GM19397 (cell line): ENCODE measurements around the gene SPRYD3.
"Not testable (repeated sequence)": the region's sequence is repeated elsewhere in the genome, so short reads cannot be mapped to it uniquely, and the experiment has no call there.

Source experiments
- ATAC-seq: cut with Tn5 transposase; IDR thresholded peaks from one replicate; pipeline ENCODE4 v1.9.1; 2021; ENCODE audit warnings: mild to moderate bottlenecking, moderate library complexity; ENCODE audit not compliant: unreplicated experiment

The SPRYD3 gene

DNA sequence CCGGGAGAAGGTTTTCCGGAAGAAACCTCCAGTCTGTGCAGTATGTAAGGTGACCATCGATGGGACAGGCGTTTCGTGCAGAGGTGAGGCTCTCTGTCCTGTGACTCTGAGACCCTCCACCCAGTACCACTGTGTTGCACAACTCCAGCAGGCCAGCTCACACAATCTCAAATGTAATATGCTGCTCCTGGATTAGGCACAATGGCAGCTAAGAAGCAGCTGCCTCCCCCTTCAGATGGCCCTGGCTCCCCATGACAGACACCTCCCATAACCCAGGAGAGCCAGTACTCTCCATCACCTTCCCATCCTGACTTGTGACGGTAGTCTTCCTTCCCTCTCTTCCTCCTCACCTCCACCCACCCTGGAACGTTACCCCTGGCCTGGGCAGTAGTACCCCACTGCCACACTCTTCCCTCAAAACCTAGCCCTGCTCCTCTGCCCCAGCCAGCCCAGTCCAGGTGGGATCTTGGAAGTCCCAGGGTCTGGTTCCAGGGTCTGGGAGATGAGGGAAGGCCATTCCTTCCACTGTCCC is 27.2 kb downstream of the SPRYD3 start:
- ATAC-seq, result no peak

DNA sequence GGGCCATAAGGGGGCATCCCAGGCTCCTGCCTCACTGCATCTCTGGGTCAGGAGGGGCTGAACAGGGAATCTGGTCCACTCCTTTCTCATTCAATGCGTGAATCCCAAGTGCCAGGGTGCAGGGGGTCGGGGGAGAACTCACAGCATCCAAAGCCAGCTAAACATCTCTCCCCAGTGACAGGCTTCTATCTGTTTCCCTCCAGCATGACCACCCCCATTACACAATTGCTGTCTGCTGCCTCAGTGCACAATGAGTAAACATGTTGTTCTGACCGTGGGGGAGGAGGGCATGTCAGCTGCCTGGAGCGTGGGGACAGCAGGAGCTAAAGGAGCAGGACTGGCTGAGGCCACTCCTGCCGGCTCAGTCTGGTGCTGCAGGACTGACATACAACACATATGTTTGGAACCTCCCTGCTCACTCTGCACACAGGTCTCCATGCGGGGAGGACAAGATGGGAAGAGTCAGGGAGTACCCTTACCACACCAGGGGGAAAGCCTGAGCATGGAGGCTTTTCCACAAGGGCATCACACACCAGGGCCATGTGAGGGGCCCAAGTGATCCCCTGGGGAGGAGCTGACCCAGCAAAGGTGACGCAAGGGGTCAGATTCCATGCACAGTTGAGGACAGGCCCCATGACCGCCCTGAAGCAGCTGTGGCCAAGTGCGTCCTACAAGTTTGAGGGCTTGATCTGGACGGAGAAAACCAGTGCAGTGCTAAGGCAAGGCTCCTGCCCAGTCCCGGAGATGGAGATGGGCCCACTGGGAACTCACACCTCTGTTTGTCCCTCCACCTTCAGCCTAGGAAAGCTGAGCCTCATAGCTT is 27.9 kb downstream of the SPRYD3 start:
- ATAC-seq, result no peak

DNA sequence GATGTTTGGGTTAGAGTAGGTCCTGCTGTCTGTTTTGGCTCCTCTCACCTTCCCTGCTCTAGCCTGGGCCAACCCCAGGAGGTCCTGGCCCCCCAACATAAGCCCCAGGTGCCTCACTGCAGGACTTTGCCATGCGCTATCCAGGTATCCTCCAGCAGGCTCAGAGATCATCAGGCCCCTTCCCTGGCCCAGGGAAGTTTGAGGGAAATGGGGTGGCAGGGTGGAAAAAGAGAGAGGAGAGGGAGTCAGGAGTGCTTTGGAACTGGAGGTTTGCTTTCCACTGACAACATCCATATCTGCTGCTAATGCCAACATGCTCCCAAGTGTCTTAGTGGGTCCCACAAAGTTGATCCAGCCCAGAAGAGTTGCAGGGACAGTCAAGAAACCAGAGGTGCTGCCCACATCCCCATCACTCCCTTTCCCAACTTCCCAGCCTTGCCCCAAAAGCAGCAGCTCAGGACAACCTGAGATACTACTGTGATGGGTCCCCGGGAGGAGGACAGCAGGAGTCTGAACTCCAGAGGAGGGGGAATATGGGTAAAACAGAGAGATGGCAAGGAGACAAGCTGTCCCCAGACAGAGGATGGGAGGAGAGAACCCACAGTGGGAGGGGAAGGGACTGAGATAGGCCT is 28.6 kb downstream of the SPRYD3 start:
- no peak for ATAC-seq

DNA sequence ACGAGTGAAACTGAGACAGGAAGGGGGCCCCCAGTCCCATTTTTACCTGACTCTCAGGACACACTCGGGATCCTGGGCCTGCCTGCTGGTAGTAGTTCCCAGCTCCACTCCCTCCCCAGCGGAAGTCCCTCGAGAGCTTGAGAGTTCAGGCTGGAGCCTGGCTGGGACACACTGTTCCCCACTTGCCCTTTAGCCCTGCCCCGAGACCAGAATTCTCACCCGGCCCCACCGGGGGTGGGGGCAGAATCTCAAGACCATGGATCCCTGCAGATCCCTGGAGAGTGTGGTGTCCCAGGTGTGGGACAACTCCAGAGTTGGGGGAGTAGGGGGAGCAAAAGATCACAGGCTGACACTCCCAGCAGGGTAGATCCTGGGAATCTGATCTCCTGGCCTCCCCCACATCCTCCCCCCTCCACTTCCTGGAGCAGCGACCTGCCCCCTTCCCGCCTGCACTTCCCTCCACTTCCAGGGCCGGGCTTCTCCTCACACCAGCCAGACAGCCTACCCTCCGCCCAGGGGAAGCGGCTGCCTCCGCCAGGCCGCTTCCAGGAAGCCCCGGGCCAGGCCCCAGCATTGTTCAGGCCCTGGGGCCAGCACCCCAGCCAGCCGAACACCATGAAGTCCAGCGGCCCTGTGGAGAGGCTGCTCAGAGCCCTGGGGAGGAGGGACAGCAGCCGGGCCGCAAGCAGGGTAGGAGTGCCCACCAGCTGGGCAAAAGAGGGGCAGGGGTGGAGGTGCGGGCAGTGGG is 29.4 kb downstream of the SPRYD3 start, which contains the start of gene TNS2:
Gene TNS2, plus strand, starts transcription at position 495 of the 748 bp plus-strand sequence. Its CDS starts 121 bp downstream, at position 616.
- ATAC-seq, result no peak

DNA sequence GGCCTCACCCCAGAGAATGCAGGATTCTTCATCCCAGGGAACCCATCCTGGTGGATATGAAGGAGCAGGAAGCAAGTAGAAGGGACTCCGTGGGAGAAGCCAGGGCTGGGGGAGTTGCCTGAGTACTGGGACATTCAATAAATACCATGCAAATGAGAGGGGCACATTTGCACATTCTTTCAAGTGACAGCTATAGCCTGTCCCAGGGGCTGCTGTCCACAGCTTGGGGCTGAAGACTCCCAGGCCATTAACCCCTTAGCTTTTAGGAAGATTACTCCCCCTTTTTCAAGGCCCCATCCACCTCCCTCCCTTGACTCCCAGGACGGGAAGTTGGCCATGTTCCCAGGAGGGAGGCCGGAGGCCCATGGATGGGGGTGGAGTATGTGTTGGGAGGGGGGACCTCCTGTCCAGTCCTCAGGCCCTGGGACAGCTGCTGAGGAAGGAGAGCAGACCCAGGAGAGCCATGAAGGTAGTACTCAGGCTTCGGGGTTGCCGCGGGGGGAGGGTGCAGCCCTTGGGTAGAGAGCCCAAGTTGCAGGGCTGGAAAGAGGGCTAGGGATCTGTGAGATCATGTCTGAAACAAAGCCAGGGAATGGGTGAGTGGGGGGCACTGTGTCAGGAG is 30.3 kb downstream of the SPRYD3 start:
- ATAC-seq, result no peak

DNA sequence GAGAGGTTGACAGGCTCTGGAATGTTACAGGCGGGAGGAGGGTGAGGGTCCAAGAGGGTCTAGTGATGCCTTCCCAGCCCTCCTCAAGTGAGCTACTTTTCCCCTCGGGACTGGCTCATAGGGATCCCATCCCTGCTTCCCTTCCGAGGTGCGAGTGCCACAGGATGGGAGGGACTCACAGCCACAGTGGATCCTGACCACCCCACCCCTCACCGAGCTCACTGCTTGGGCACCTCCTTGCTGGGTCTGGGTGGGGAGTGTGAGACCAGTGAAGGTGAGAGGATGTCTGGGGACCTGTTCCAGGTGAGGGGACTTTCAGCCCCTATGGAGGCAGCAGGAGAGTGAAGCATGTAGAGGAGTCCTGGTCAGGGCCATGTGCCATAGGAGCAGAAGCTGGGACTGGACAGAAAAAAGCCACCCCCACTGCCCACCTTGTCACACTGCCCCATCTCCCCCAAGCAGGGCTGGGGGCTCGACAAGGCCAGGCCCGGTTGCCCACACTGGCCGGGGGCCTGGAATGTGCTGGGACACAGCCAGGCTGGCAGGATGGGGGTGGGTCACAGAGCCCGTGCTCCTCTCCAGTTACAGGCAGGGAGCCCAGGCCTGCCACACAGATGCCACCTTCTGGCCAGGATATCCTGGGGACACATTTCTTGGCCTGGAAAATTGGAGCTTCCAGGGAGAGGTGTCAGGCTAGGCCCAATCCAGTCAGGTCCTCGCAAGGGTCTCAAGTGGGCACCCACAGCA is 31.0 kb downstream of the SPRYD3 start:
- no peak for ATAC-seq

DNA sequence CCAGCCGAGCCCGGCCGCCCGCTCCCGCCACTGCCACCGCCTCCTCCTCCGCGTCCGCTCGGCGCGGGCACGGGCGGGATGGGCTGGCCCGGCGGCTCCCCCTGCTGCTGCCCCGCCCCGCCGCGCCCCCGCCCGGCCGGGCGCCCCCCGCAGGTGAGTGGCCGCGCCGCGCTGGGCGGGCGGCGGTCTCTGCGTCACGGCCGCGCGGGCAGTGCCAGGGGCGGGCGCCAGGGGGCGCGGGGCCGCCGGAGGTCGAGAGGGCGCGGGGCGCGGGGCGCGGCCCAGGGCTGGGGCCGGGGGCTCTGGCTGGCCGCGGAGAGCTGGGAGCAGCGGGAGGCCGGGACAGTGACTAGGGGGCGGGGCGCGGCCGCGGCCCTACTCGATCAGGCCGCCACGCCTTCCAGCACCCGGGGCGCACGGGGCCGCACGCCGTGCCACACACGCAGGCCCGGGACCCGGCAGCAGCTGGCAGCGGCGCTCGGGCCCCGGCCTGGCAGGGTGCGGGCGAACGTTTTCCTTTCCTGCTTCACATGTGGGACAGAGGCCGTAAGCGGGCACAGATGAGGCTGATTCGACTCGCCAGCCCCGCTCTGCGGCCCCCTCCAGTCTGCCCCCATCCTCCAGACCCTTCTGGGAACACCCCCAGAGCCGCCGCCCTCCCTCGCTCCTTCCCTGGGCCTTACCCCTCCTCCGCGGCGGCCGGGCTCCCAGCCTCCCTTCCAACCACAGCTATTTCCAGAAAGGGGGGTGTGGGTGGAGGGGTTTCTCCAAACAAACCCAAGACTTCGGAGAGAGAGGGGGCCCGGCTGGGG is 31.8 kb downstream of the SPRYD3 start:
- peak; percentile 82 for ATAC-seq

DNA sequence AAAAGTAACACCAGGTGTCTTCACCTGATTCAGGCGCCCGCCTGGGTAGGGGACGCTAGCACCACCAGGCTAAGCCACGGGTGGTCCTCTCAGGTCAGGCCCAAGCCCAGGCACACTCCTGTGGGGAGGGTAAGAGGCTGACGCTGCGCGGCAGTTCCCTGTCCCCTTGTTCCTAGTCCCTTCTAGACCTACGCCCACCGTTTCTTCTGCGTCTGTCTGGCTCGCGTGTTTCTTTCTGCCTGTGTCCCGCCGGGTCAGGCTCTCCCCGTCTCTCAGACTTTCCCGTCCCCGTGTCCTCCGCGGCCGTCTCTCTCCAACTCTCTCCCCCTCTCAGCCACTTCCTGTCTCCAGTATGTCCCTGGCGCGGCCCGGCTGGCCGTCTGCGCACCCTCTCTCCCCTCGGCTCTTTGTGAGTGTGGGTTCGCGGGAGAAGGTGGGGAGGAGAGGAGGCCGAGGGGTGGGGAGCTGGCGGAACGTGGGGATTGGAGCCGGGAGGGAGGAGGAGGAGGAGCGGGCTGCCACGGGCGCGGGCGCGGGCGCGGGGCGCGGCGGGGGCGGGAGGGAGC is 32.5 kb downstream of the SPRYD3 start:
- peak; percentile 22 for ATAC-seq

DNA sequence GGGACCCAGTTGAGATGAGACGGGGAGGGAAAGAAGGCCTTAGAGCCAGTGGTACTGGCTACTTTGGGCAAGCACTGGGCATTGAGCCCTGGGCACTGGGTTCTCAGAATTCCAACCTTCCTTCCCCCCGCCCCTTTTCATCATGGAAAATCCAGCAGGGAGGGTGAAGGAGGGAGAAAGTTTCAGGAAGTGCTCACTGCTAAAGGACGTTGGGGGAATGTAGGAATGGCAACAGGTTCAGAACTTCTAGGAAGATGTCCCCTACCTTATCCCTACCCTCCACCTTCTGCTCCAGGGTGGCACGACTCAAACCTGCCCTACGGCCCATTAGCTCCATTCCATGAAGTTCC is 33.5 kb downstream of the SPRYD3 start:
- ATAC-seq, result no peak

DNA sequence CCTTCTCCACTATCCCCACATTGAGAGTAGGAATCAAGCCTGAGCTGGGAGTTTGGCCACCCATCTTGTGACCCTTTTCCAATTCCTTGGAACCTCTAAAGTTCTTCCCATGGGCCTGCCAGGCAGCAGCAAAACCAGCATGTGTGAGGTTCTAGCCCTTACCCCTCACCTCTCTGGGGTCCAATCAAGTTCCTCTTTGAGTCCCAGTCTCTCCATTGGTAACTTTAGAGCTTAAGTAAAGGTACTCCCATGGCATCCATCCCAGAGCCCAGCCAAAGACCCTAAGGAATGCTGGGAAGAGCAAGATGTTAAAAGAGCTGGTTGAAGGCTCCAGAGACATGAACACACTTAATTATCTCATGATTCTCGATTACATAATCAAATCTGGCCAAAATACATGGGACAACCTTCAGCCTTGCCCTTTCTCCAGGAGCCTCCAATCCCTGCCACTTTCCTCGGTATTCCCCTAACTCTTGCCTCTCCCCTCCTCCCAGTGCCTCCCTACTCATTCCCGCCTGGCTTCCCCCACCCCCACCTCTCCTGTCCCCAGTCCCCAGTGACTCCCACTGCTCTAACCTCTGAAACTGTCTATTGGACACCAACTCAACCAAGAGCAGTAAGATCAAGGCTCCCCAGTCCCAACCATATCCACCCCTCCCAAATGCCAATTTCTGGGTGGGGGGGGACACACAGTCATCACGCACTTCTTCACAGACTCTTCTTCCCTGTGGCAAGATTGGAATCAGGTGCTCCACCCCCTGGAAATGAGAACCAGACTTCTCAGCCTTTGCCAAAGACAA is 34.1 kb downstream of the SPRYD3 start:
- ATAC-seq, result no peak

DNA sequence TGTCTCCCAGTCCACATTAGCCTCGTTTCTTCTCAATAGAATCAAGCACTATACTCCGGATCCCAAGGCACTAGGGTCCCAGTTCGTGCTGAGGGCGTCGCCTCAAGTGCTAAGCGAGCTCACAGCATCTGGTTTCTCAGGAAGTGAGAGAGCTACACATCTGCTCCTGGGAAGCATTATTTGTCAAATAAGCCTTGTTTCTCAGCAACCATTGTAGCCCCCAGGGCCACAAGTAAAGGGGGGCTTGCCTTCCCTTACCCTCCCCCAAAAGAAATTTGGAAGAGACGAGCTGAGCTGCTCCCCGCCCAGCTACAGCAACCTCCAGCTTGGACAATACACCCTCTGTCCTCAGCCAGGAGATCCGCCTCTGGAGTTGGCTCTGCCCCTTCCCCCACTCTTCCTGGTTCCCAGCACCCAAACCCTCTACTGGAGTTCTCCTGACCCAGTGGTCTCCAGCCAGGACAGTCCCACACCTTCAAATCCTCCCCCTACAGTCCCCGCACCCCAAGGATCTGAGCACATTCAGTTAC is 35.1 kb downstream of the SPRYD3 start:
- no peak for ATAC-seq

DNA sequence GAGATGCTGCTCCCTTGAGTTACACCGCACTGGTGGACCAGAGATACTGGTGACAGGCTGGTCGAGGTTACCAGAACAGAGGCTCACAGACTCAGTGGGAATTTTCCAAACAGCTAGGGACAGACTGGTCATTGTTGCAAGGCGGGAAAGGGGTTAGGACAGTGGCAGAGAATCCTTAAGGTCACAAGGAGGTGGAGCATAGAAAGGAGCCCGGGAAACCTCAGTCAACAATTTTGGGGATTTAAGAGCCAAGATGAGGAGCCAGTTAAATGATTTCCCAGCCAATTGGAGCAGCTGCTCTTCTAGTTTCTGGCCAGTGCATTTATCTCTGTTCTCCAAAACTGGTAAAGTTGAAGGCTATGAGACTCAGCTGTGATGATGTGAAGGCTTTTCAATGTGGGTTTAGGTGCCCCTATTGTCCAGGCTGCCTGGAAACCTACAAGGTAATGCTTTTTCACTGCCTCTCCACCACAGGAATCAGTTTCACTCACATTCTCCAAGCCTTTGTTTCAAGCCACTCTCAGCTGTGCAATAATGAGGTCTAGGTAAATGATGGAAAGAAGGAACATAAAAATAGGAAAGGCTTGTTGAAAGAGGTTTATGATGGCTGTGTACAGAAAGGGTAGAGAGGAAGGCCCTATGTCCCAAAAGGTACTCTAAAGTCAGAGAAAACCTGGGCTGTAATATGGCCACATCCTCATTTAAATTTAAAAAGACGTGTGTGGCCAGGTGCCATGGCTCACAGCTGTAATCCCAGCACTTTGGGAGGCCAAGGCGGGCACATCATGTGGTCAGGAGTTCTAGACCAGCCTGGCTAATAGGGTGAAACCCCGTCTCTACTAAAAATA is 36.4 kb downstream of the SPRYD3 start:
- ATAC-seq, result no peak

DNA sequence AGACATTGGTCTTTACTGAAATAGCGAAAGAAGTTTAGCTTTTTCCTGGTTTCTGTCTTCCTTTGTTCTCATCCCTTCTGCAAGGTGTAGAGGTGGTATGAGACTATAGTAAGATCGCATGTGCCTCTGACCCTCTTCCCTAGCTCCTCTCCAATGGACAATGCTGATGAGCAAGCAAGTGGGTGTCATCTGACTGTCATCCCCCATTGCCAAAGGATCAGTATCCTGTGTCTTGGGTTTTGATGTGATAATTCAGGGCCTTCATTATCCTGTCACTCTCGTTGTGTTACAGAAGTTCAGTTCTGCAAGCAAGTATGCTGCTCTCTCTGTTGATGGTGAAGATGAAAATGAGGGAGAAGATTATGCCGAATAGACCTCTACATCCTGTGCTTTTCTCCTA is 39.3 kb downstream of the SPRYD3 start:
- ATAC-seq, result no peak

DNA sequence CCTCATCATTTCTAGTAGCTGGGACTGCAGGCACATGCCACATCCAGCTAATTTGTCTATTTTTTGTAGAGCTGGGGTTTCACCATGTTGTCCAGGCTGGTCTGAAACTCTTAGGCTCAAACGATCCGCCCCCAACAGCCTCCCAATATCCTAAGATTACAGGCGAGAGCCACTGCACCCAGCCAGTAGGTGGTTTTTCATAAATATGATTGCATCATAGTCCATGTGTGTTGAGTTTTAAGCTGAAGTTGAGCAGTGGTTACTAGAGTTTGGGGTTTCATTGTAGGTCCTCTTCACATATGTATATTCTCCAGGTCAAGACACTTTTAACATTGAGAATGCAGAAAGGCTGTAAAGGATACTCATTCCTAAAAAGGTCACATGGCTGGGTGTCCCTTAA is 42.4 kb downstream of the SPRYD3 start:
- ATAC-seq, result no peak

DNA sequence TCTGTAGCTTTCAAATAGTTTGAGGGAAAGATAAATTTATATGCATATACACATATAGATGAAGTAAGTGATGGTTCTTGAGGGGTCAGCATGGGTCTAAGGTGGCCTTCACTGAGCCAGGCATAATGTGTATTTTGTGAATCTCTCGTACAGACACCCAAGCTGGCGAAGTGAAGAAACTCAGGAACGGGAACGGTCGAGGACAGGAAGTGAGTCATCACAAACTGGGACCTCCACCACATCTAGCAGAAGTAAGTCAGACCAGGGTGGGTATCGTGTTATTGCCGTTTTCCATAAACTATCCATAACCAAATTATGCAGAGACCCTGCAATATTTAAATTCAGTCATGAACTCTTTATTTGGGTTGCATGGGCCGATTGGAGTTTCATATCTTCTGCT is 44.7 kb downstream of the SPRYD3 start:
- ATAC-seq, result no peak

DNA sequence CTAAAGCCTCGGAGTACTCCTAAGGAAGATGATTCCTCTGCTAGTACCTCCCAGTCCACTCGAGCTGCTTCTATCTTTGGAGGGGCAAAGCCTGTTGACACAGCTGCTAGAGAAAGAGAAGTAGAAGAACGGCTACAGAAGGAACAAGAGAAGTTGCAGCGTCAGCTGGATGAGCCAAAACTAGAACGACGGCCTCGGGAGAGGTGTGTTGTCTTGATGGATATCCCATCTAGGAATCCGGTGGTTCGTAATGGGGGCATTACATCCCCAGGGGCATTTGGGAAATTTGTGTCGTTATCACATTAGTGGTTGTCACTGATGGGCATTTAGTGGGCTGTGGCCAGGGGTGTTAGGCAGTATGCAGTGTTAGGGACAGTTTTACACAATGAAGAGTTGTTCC is 45.4 kb downstream of the SPRYD3 start:
- ATAC-seq, result not testable (repeated sequence)

DNA sequence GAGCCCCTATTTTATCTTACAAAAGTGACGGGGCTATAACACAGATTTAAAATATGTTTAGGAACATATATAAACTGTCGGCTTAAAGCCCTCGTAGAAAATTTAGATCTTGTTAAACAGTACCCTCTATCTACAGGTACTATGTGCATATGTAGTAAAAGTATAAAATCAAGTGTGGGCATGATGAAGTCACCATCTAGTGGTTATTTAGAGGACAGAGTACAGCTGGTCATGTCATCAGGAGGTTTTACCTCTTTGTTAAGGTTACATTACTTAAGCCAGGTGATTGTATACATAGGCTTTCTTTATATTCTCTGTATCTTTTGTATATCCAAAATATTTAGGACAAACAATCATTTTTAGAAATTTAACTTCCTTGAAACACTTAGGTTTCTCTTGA is 47.6 kb downstream of the SPRYD3 start:
- ATAC-seq, result no peak
